ENCODE measurements around the gene MED8. TPM values are rescaled to one million over a fixed set of nuclear protein-coding genes. Genes with fewer than 3 reads are reported as not detected.

MED8 gene
- total RNA-seq, 1 experiment from 2014 or later, result 76.1 TPM

GRCh38 chr1:43334453-43335205, 55.0 kb downstream of the MED8 start:
- DNase-seq (ENCODE audit: low spot score), result no peak

Other genes starting within 250 kb of the MED8 start
- gene EBNA1BP2, start 217.5 kb downstream of the MED8 start, total RNA-seq (2014; rRNA removed; shearing (Covaris generic)), result 167 and 244 TPM in 2 replicates
- 0.12 and 0.98 TPM in 2 replicates for gene CFAP57, start 217.5 kb downstream of the MED8 start, total RNA-seq (2014; rRNA removed; shearing (Covaris generic))
- not detected in 2 replicates for gene TMEM125, start 119.8 kb downstream of the MED8 start, total RNA-seq (2014; rRNA removed; shearing (Covaris generic))
- not detected in 2 replicates for gene C1orf210, start 104.2 kb downstream of the MED8 start, total RNA-seq (2014; rRNA removed; shearing (Covaris generic))
- gene TIE1, start 88.8 kb downstream of the MED8 start, total RNA-seq (2014; rRNA removed; shearing (Covaris generic)), result 0.41 and 3.2 TPM in 2 replicates
- not detected in 2 replicates for gene MPL, start 52.0 kb downstream of the MED8 start, total RNA-seq (2014; rRNA removed; shearing (Covaris generic))
- gene CDC20, start 30.8 kb downstream of the MED8 start, total RNA-seq (2014; rRNA removed; shearing (Covaris generic)), result 190 and 245 TPM in 2 replicates
- 101 and 103 TPM in 2 replicates for gene ELOVL1, start 21.8 kb downstream of the MED8 start, total RNA-seq (2014; rRNA removed; shearing (Covaris generic))
- gene SZT2, start 99 bp upstream of the MED8 start, total RNA-seq (2014; rRNA removed; shearing (Covaris generic)), result 6.6 and 9.7 TPM in 2 replicates
- gene HYI, start 64.1 kb upstream of the MED8 start, total RNA-seq (2014; rRNA removed; shearing (Covaris generic)), result not detected in 2 replicates
- 25.2 and 27.4 TPM in 2 replicates for gene PTPRF, start 141.1 kb upstream of the MED8 start, total RNA-seq (2014; rRNA removed; shearing (Covaris generic))